HL-60 (cell line): ENCODE measurements around the gene VPS9D1.
A peak's percentile ranks its signal among the peaks of the same experiment; 100 is the strongest.
"Not testable (repeated sequence)": the region's sequence is repeated elsewhere in the genome, so short reads cannot be mapped to it uniquely, and the experiment has no call there.

Experiments
- DNase-seq, 2 experiments: peaks; one replicate each; pipeline ENCODE4 v3.0.0-alpha.2; 2010 to 2020; ENCODE audit warnings: low read depth in 1 of 2, low spot score in 1 of 2
- H3K27ac ChIP-seq: fragments of 250-450 bp; sonication (Bioruptor Pico); replicated peaks from 2 replicates; pipeline ENCODE4 v1.5.1; 2020; ENCODE audit warnings: mild to moderate bottlenecking, moderate library complexity
- H3K27me3 ChIP-seq: fragments of 250-450 bp; sonication (Bioruptor Pico); 2 replicates; pipeline ENCODE4 v1.5.1; 2021; ENCODE audit warnings: mild to moderate bottlenecking, moderate library complexity; ENCODE audit not compliant: insufficient read depth, poor library complexity, severe bottlenecking
- H3K4me3 ChIP-seq: replicated peaks from 2 replicates; pipeline ENCODE4 v1.5.1; 2011; ENCODE audit warnings: mild to moderate bottlenecking, control low read depth, low read length; ENCODE audit not compliant: insufficient read depth
- GABPA ChIP-seq: IDR thresholded peaks from 2 replicates; pipeline ENCODE4 v1.6.1; 2012; ENCODE audit warnings: low read depth
- POLR2AphosphoS5 ChIP-seq: IDR thresholded peaks from 2 replicates; pipeline ENCODE4 v1.6.1; 2012; ENCODE audit warnings: low read depth
- SPI1 ChIP-seq: IDR thresholded peaks from 2 replicates; pipeline ENCODE4 v1.6.1; 2012; ENCODE audit warnings: low read depth, mild to moderate bottlenecking, borderline replicate concordance
- TF ChIP-seq, protein P1 (sequence below): IDR thresholded peaks from 2 replicates; pipeline ENCODE4 v1.6.1; 2012; ENCODE audit warnings: low read depth; ENCODE audit not compliant: insufficient replicate concordance
- TF ChIP-seq, protein P2 (sequence below): IDR thresholded peaks from one replicate; pipeline ENCODE4 v1.5.1; 2011; ENCODE audit warnings: low read length, control low read depth, inconsistent platforms; ENCODE audit not compliant: insufficient read depth

VPS9D1 gene

DNA sequence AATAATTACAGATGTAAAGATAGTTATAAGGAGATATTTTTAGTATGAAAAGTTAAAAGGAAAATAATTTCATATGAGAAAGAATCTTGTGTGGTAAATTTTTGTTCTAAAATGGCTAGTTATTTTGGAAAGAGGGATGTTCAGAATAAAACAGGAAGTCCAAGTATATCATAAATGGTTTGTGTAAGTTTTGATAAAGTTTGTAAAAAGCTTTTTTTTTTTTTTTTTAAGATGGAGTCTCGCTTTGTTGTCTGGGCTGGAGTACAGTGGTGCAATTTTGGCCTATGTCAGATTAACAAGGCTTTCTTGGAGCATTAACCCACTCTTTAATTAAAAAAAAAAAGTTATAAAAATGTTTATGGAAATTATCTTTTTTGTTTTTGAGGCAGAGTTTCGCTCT, 42.4 kb downstream of the VPS9D1 start:
- no peak for TF ChIP-seq GABPA
- TF ChIP-seq SPI1, result no peak
- TF ChIP-seq, protein P1, sequence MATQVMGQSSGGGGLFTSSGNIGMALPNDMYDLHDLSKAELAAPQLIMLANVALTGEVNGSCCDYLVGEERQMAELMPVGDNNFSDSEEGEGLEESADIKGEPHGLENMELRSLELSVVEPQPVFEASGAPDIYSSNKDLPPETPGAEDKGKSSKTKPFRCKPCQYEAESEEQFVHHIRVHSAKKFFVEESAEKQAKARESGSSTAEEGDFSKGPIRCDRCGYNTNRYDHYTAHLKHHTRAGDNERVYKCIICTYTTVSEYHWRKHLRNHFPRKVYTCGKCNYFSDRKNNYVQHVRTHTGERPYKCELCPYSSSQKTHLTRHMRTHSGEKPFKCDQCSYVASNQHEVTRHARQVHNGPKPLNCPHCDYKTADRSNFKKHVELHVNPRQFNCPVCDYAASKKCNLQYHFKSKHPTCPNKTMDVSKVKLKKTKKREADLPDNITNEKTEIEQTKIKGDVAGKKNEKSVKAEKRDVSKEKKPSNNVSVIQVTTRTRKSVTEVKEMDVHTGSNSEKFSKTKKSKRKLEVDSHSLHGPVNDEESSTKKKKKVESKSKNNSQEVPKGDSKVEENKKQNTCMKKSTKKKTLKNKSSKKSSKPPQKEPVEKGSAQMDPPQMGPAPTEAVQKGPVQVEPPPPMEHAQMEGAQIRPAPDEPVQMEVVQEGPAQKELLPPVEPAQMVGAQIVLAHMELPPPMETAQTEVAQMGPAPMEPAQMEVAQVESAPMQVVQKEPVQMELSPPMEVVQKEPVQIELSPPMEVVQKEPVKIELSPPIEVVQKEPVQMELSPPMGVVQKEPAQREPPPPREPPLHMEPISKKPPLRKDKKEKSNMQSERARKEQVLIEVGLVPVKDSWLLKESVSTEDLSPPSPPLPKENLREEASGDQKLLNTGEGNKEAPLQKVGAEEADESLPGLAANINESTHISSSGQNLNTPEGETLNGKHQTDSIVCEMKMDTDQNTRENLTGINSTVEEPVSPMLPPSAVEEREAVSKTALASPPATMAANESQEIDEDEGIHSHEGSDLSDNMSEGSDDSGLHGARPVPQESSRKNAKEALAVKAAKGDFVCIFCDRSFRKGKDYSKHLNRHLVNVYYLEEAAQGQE, result no peak
- TF ChIP-seq, protein P2, sequence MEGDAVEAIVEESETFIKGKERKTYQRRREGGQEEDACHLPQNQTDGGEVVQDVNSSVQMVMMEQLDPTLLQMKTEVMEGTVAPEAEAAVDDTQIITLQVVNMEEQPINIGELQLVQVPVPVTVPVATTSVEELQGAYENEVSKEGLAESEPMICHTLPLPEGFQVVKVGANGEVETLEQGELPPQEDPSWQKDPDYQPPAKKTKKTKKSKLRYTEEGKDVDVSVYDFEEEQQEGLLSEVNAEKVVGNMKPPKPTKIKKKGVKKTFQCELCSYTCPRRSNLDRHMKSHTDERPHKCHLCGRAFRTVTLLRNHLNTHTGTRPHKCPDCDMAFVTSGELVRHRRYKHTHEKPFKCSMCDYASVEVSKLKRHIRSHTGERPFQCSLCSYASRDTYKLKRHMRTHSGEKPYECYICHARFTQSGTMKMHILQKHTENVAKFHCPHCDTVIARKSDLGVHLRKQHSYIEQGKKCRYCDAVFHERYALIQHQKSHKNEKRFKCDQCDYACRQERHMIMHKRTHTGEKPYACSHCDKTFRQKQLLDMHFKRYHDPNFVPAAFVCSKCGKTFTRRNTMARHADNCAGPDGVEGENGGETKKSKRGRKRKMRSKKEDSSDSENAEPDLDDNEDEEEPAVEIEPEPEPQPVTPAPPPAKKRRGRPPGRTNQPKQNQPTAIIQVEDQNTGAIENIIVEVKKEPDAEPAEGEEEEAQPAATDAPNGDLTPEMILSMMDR, result no peak
- no peak for TF ChIP-seq POLR2AphosphoS5
- Histone ChIP-seq H3K4me3 (no peak overlapping the region), H3K27me3 (no peaks in the 10 kb centered on the region), H3K27ac (no peak overlapping the region)
- DNase-seq, result no peak

DNA sequence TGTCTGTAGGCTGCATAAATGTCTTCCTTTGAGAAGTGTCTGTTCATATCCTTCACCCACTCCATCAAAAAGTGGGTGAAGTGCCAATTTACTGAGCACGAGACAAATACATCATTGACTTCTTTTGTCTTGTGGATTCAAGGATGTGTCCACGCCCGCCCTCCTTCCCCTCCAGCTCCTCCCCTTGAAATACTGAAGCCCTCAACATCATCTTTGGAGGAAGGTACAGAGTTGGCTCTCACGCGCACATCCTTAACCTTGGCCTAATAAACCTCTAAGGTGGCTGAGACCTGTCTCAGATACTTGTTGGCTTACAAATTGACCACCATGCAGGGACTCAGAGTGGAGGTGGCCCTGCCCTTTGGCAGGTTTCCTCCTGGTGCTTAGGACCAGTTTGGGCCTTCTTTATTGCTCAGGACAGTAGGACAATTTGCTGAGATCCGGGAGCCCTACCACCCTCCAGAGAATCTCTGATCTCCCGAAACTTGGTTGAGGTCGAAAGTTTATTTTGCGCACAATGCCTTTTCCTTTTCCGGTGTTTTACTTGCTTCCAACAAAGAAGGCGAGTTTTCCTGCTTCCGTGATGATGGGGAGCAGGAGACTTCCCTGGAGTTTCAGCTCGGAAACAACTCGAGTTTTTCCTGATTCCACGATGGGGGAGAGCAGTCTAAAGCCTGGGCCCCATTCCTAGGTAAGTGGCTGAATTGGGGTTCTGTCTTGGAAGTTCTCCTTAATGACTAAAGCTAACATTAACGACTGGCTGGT, 48.3 kb downstream of the VPS9D1 start:
- H3K4me3 ChIP-seq, result no peak overlapping the region
- H3K27me3 ChIP-seq, result no peaks in the 10 kb centered on the region
- DNase-seq, result no peak
- no peak overlapping the region for H3K27ac ChIP-seq
- TF ChIP-seq, protein P1, result no peak
- TF ChIP-seq GABPA, result no peak
- no peak for TF ChIP-seq POLR2AphosphoS5

DNA sequence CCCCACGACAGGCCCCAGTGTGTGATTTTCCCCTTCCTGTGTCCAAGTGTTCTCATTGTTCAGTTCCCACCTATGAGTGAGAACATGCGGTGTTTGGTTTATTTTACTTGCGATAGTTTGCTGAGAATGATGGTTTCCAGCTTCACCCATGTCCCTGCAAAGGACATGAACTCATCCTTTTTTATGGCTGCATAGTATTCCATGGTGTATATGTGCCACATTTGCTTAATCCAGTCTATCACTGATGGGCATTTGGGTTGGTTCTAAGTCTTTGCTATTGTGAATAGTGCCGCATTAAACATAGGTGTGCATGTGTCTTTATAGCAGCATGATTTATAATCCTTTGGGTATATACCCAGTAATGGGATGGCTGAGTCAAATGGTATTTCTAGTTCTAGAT, 49.1 kb downstream of the VPS9D1 start:
- not testable (repeated sequence) for H3K27ac ChIP-seq, H3K4me3 ChIP-seq, DNase-seq, H3K27me3 ChIP-seq

DNA sequence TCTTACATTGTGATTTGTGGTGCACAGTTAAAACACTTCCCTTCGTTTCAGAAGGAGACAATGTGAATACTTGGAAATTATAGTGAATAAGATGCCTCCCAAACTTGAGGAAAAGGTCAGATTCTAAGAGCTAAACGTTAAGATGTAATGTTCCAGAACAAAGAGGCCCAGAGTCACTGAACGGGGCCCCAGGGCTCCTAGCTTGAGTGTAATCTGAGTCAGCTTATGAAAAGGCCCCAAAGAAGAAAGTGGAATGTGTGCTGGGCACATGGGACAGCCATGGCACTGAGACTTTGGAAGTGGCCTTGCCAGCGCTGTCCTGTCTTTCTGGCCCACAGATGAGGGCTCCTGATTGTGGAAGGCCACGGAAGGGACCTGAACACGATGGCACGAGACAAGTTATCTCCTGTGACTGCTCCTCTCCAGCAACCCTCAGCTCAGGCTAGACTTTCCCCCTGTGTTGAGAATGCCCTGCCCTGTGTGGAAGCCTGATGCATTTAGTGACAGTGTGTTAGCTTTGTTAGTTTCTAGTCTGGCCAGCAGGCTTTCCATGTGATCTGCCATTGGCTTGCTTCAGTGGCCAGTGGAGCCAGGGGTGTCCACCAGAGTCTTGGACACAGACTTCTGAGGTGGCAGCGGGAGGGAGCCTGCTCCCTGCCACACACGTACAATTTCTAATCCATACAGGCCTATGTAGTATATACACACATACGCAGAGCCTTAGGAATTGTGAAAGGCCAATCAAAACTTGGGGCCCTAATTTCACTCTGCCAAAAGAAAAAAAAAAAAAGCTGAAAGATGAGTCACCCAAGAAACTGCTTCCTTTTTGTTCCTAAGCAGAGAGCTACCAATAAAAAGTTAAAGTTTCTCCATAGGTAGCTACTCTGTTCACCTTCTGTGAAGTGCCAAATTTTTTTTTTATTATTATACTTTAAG, 49.9 kb downstream of the VPS9D1 start:
- DNase-seq, result peak in 1 of 2 experiments; percentile 32
- TF ChIP-seq GABPA, result no peak
- TF ChIP-seq, protein P1, result no peak
- TF ChIP-seq SPI1, result no peak
- Histone ChIP-seq H3K4me3 (no peak overlapping the region), H3K27me3 (no peaks in the 10 kb centered on the region), H3K27ac (no peak overlapping the region)
